GM12878 (cell line): ENCODE data around the gene SLC38A8. TPM values are rescaled to one million over a fixed set of nuclear protein-coding genes. Genes with fewer than 3 reads are reported as not detected.

Experiments
- ATAC-seq: fragments of 200-7000 bp; cut with Tn5 transposase; 3 replicates; pipeline ENCODE4 v1.9.1; 2020; ENCODE audit warnings: mild to moderate bottlenecking, moderate library complexity
- BruUV-seq: library from RNA; stranded (reverse); fragments of 400-500 nt; replicated peaks from 2 replicates; lab custom pipeline; 2021; lab: Mats Ljungman, UMichigan
- CTCF ChIA-PET: fragments of 300-600 bp; sonication (Branson Sonifier 250); formaldehyde crosslinking; extraction: SDS; loops from one replicate; lab custom pipeline; 2021; ENCODE audit warnings: inconsistent platforms; lab: Yijun Ruan, JAX
- POLR2A ChIA-PET: fragments of 350-600 bp; formaldehyde crosslinking; extraction: SDS; loops from one replicate; lab custom pipeline; 2021; ENCODE audit warnings: inconsistent platforms; lab: Charles Lee
- RAD21 ChIA-PET: fragments of 300-600 bp; sonication (Branson Sonifier 250); formaldehyde crosslinking; loops from one replicate; lab custom pipeline; 2023; ENCODE audit warnings: antibody characterized with exemption; ENCODE audit not compliant: unreplicated experiment; lab: Charles Lee
- SMC1A ChIA-PET: fragments of 300-600 bp; sonication (Branson Sonifier 250); formaldehyde crosslinking; loops from one replicate; lab custom pipeline; 2023; ENCODE audit not compliant: unreplicated experiment, uncharacterized antibody; lab: Charles Lee
- DNase-seq: peaks from one replicate; pipeline ENCODE4 v3.0.0-alpha.2; 2011; ENCODE audit warnings: low read depth, low spot score
- FAIRE-seq: peaks from 3 replicates; lab custom pipeline; 2011; peaks lifted over from hg19 to GRCh38; lab: Jason Lieb, UNC
- H2AFZ ChIP-seq: 2 replicates; pipeline ENCODE4 v1.6.0; 2011; ENCODE audit warnings: low read depth, low read length, control low read depth; ENCODE audit not compliant: control insufficient read depth
- H3K27ac ChIP-seq: 2 replicates; pipeline ENCODE4 v1.5.1; 2011; ENCODE audit warnings: control low read depth; ENCODE audit not compliant: control insufficient read depth, insufficient read depth
- H3K27me3 ChIP-seq, 2 experiments: replicated peaks in 1 of 2; 2 replicates each; pipeline versions ENCODE4 v1.6.0 to v1.6.1; 2011; ENCODE audit warnings: low read length in 1 of 2; ENCODE audit not compliant: control insufficient read depth in 2 of 2, insufficient read depth in 2 of 2
- H3K36me3 ChIP-seq, 2 experiments: 2 replicates each; pipeline ENCODE4 v1.5.1; 2011; ENCODE audit warnings: low read length in 1 of 2; ENCODE audit not compliant: control insufficient read depth in 2 of 2, insufficient read depth in 2 of 2
- H3K4me1 ChIP-seq: 2 replicates; pipeline ENCODE4 v1.6.1; 2011; ENCODE audit warnings: mild to moderate bottlenecking, low read length, moderate library complexity, mixed read lengths; ENCODE audit not compliant: control insufficient read depth, insufficient read depth
- H3K4me2 ChIP-seq: 2 replicates; pipeline ENCODE4 v1.6.0; 2011; ENCODE audit warnings: control low read depth; ENCODE audit not compliant: control insufficient read depth, insufficient read depth
- H3K4me3 ChIP-seq: fragments of 200-600 bp; sonication (generic); 2 replicates; pipeline ENCODE4 v1.5.1; 2016
- H3K79me2 ChIP-seq: 2 replicates; pipeline ENCODE4 v1.6.0; 2011; ENCODE audit warnings: low read length; ENCODE audit not compliant: control insufficient read depth, insufficient read depth
- H3K9ac ChIP-seq: 2 replicates; pipeline ENCODE4 v1.8.0; 2011; ENCODE audit warnings: low read length, control low read depth, mixed read lengths; ENCODE audit not compliant: control insufficient read depth, insufficient read depth
- H3K9me3 ChIP-seq: replicated peaks from 3 replicates; pipeline ENCODE4 v1.5.1; 2011; ENCODE audit warnings: mild to moderate bottlenecking, low read length; ENCODE audit not compliant: control insufficient read depth, insufficient read depth
- H4K20me1 ChIP-seq: 2 replicates; pipeline ENCODE4 v1.6.0; 2011; ENCODE audit not compliant: control insufficient read depth, insufficient read depth
- BCL3 ChIP-seq: IDR thresholded peaks from 2 replicates; pipeline ENCODE4 v1.6.1; 2011; ENCODE audit warnings: borderline replicate concordance, low read depth, mild to moderate bottlenecking, moderate library complexity, low read length; ENCODE audit not compliant: insufficient read depth, poor library complexity, severe bottlenecking
- CHD2 ChIP-seq: IDR thresholded peaks from 2 replicates; pipeline ENCODE4 v1.6.1; 2011; ENCODE audit warnings: low read depth, low read length, improper control_type of control experiment, borderline replicate concordance
- E2F4 ChIP-seq: IDR thresholded peaks from 2 replicates; pipeline ENCODE4 v1.6.1; 2012; ENCODE audit warnings: low read depth, low read length, improper control_type of control experiment
- E4F1 ChIP-seq: fragments of 450-650 bp; IDR thresholded peaks from 2 replicates; pipeline ENCODE4 v1.6.1; 2018; ENCODE audit warnings: borderline replicate concordance, mild to moderate bottlenecking; ENCODE audit not compliant: partially characterized antibody
- ESRRA ChIP-seq: IDR thresholded peaks from 2 replicates; pipeline ENCODE4 v1.6.1; 2012; ENCODE audit warnings: mild to moderate bottlenecking, low read length, improper control_type of control experiment
- GATAD2B ChIP-seq: fragments of 450-650 bp; conservative IDR thresholded peaks from 2 replicates; pipeline ENCODE4 v1.6.1; 2017; ENCODE audit warnings: low read depth, mild to moderate bottlenecking, moderate library complexity
- IRF4 ChIP-seq: IDR thresholded peaks from 2 replicates; pipeline ENCODE4 v1.6.1; 2011; ENCODE audit warnings: low read depth, low read length
- MTA2 ChIP-seq: fragments of 450-650 bp; IDR thresholded peaks from 2 replicates; pipeline ENCODE4 v1.6.1; 2016; ENCODE audit warnings: low read depth, mild to moderate bottlenecking, moderate library complexity
- NFIC ChIP-seq: IDR thresholded peaks from 2 replicates; pipeline ENCODE4 v1.6.1; 2012; ENCODE audit warnings: low read depth, mild to moderate bottlenecking, inconsistent platforms, low read length, moderate library complexity
- RAD21 ChIP-seq: IDR thresholded peaks from 2 replicates; pipeline ENCODE4 v1.6.1; 2011; ENCODE audit warnings: mild to moderate bottlenecking, low read depth, low read length, moderate library complexity; ENCODE audit not compliant: insufficient read depth
- SMAD5 ChIP-seq: IDR thresholded peaks from 2 replicates; pipeline ENCODE4 v1.6.1; 2016; ENCODE audit warnings: antibody characterized with exemption, low read depth
- ZNF217 ChIP-seq: fragments of 450-650 bp; IDR thresholded peaks from 2 replicates; pipeline ENCODE4 v1.6.1; 2017; ENCODE audit warnings: antibody characterized with exemption, mild to moderate bottlenecking
- ZNF687 ChIP-seq: fragments of 450-650 bp; IDR thresholded peaks from 2 replicates; pipeline ENCODE4 v1.6.1; 2017; ENCODE audit warnings: mild to moderate bottlenecking, moderate library complexity
- WGBS: methylation state at CpG from one replicate; pipeline ENCODE4 v1.1.6; 2016; ENCODE audit warnings: low lambda C conversion rate; ENCODE audit not compliant: insufficient replicate concordance, insufficient coverage; ENCODE audit errors: missing lambda C conversion rate; 5-methylcytosine and 5-hydroxymethylcytosine counted together
- in situ Hi-C: fragments of 300-500 bp; cut with MboI; formaldehyde crosslinking; loops from 9 replicates; pipeline ENCODE4 v1.14.3; 2018; ENCODE audit warnings: mixed read lengths
- intact Hi-C: fragments of 100-400 bp; cut with micrococcal nuclease; formaldehyde crosslinking; loops from one replicate; pipeline ENCODE4 v1.14.2; 2022; ENCODE audit not compliant: unreplicated experiment
- polyA plus RNA-seq, 11 experiments: library from polyadenylated mRNA; depleted of rRNA in 4 of 11; unstranded in 6 of 11; stranded (reverse) in 5 of 11; fragments of >200 nt; fragmentation: Nextera tagmentation in 4 of 11; fragmentation: Illumina TruSeq in 1 of 11; extraction: Ambion mirVana in 4 of 11; extraction: Trizol in 1 of 11; gene quantifications; 1 replicate in 1 of 11; 2 replicates in 10 of 11; pipeline versions ENCODE4 v1.2.1 to v1.2.3, GENCODE V29; 2011 to 2016; ENCODE audit warnings: inconsistent platforms in 2 of 11, missing spikeins in 2 of 11, low read depth in 1 of 11
- total RNA-seq, 4 experiments: library from RNA; depleted of rRNA in 3 of 4; stranded (reverse); fragments of >200 nt in 3 of 4; fragmentation: Illumina TruSeq in 1 of 4; extraction: Trizol in 1 of 4; gene quantifications; 2 replicates each; pipeline versions ENCODE4 v1.2.1 to v1.2.3, GENCODE V29; 2013 to 2021

Gene SLC38A8
- total and polyA plus RNA-seq, 10 of the 15 experiments (the other 5 are each of a cell fraction or from before 2014, with no cell fraction given) = not detected

- Histone ChIP-seq H3K27ac (no peak overlapping the region), H2AFZ (no peak overlapping the region), H3K9me3 (no peaks in the 10 kb centered on the region), H3K27me3 (no peaks in the 10 kb centered on the region; a peak in 3 of 4 replicates), H3K4me2 (no peak overlapping the region), H3K79me2 (no peaks in the 10 kb centered on the region), H3K4me3 (no peak overlapping the region), H3K4me1 (no peaks in the 10 kb centered on the region), H3K36me3 (no peaks in the 10 kb centered on the region), H3K9ac (no peak overlapping the region), H4K20me1 (no peaks in the 10 kb centered on the region)
- DNase-seq = no peak
- ChIA-PET SMC1A (no interaction called here), POLR2A (no interaction called here), CTCF (interaction anchor here (1.5 kb wide), 1 partner anchor 18 kb away, joined by 3 read pairs; no protein-coding TSS in a partner anchor), RAD21 (no interaction called here)
- BruUV-seq = no TSS peak
- intact Hi-C loops = no loop called here
- no peak for FAIRE-seq
- no peak; the same call in 2 of the 3 replicates for ATAC-seq
- WGBS = 41% methylated on average over 22 of the region's 22 CpGs
- in situ Hi-C loops = no loop called here
- TF ChIP-seq ZNF217 (no peak), ZNF687 (no peak), ESRRA (no peak), NFIC (no peak), IRF4 (no peak), MTA2 (no peak), E2F4 (no peak), E4F1 (no peak), BCL3 (no peak), RAD21 (no peak), SMAD5 (no peak), CHD2 (no peak), GATAD2B (no peak)
Measured at GRCh38 chr16:84042879-84043485, 387 bp upstream of the SLC38A8 start.
